Nephron progenitor cell (in vitro differentiated cells): ENCODE results near the gene CEP57L1.
A peak's percentile ranks its signal among the peaks of the same experiment; 100 is the strongest.

Source experiments
- DNase-seq: peaks from one replicate; pipeline ENCODE4 v3.0.0; 2021
- H3K27ac Mint-ChIP-seq: 2 replicates; pipeline ENCODE4 v1.8.0; 2021; ENCODE audit warnings: mild to moderate bottlenecking, moderate library complexity, mixed read lengths
- H3K27me3 Mint-ChIP-seq: 2 replicates; pipeline ENCODE4 v1.8.0; 2021; ENCODE audit warnings: mild to moderate bottlenecking, low read depth, mixed read lengths; ENCODE audit not compliant: poor library complexity
- H3K36me3 Mint-ChIP-seq: 2 replicates; pipeline ENCODE4 v1.8.0; 2021; ENCODE audit warnings: low read depth, mixed read lengths
- H3K4me1 Mint-ChIP-seq: 2 replicates; pipeline ENCODE4 v1.8.0; 2021; ENCODE audit warnings: mixed read lengths
- H3K4me3 Mint-ChIP-seq: 2 replicates; pipeline ENCODE4 v1.8.0; 2021; ENCODE audit warnings: mild to moderate bottlenecking, moderate library complexity, mixed read lengths
- H3K9me3 Mint-ChIP-seq: 2 replicates; pipeline ENCODE4 v1.8.0; 2021; ENCODE audit warnings: mild to moderate bottlenecking, moderate library complexity, mixed read lengths
- TF ChIP-seq, protein P1 (sequence below): fragments of 200-600 bp; sonication (generic); IDR thresholded peaks from 2 replicates; pipeline ENCODE4 v1.5.0; 2021; ENCODE audit warnings: antibody characterized with exemption

CEP57L1 gene

DNA sequence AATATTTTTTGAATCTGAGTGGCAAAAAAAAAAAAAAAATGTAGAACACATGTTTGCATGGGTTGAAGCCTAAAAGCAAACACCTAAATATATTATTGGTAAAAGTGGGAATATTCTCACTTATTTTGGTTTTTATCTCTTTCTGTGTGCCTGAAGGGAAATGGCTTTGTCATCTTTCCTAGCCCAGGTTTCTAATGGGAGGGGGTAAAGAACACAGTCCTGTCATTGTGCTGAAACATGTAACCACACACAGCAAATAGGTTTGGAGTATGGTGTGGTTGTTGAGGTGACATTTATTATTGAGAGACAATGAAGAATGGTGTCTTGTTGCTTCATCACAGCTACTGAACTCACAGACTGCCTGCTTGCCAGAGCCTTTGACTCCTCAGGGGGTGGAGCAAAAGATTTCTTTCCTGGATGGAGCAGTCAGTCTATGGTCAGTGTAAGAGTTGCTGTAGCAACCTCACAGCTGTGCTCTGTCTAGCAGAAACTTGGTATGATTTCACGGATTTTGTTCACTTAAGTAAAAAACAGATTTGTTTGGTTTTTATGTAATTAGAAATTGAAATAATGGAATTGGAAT lies 70.2 kb downstream of the CEP57L1 start:
- H3K4me3 Mint-ChIP-seq: no peak overlapping the region
- H3K27ac Mint-ChIP-seq: no peak overlapping the region
- peaks cover 16% of the 10 kb centered on the region for H3K4me1 Mint-ChIP-seq
- H3K9me3 Mint-ChIP-seq: no peaks in the 10 kb centered on the region
- TF ChIP-seq, protein P1, sequence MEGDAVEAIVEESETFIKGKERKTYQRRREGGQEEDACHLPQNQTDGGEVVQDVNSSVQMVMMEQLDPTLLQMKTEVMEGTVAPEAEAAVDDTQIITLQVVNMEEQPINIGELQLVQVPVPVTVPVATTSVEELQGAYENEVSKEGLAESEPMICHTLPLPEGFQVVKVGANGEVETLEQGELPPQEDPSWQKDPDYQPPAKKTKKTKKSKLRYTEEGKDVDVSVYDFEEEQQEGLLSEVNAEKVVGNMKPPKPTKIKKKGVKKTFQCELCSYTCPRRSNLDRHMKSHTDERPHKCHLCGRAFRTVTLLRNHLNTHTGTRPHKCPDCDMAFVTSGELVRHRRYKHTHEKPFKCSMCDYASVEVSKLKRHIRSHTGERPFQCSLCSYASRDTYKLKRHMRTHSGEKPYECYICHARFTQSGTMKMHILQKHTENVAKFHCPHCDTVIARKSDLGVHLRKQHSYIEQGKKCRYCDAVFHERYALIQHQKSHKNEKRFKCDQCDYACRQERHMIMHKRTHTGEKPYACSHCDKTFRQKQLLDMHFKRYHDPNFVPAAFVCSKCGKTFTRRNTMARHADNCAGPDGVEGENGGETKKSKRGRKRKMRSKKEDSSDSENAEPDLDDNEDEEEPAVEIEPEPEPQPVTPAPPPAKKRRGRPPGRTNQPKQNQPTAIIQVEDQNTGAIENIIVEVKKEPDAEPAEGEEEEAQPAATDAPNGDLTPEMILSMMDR: no peak
- no peaks in the 10 kb centered on the region for H3K27me3 Mint-ChIP-seq
- peak; percentile 5 for DNase-seq
- H3K36me3 Mint-ChIP-seq: no peaks in the 10 kb centered on the region

DNA sequence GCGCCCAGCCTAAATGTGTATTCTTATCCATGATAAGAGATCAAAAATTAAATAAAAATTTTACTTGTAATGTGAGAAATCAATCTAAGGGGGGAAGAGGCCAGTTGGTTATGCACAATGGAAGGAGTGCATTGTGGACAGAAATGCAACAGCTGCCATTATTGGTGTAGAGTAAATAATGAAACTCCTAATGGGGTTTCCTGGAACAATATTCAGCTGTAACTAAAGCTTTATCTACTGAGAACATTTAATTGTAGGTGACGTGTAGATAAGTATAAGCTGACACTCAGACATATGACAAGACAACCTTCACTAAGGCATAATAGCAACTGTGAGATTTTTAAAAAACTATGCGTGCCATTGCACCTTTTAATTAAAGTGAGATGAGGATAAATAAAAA lies 71.4 kb downstream of the CEP57L1 start:
- Mint-ChIP-seq H3K9me3 (no peaks in the 10 kb centered on the region), H3K27ac (no peak overlapping the region), H3K4me1 (peaks cover 7% of the 10 kb centered on the region), H3K4me3 (no peak overlapping the region), H3K36me3 (no peaks in the 10 kb centered on the region), H3K27me3 (no peaks in the 10 kb centered on the region)
- no peak for DNase-seq
- TF ChIP-seq, protein P1: no peak

DNA sequence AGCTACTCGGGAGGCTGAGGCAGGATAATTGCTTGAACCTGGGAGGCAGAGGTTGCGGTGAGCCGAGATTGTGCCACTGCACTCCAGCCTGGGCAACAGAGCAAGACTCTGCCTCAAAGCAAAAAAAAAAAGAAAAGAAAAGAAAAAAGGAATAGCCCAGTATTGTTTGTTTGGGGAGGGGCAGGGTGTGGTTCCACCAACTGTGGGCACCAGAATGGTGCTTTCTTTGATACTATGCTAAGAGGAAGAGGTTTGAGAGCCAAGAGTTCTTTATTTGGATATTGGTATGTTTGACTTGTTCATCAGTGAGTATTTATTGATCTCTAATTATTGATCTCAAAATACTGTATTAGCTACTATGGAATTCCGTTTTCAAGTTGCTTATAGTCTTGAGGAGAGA lies 72.3 kb downstream of the CEP57L1 start:
- Mint-ChIP-seq H3K9me3 (no peaks in the 10 kb centered on the region), H3K4me1 (peaks cover 7% of the 10 kb centered on the region), H3K36me3 (no peaks in the 10 kb centered on the region), H3K27ac (no peak overlapping the region), H3K4me3 (no peak overlapping the region), H3K27me3 (no peaks in the 10 kb centered on the region)
- no peak for DNase-seq
- TF ChIP-seq, protein P1: no peak

DNA sequence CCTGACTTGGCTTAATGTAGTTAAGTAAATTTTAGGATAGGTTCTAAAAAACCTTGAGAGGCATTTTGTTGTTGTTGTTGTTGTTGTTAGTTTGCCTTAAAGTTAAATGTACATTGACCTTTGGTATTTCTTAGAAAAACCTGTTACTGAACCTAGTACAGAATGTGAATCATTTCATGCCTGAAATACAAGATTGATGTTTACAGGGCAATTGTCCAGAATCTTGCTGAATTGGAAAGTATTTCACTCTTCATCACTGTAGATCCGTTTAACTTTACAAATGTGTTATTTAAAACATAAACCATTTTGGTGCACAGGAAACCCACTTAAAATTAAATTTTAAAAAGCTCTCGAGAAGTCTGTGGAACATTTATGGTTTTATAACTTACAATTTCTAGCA lies 75.0 kb downstream of the CEP57L1 start:
- H3K27me3 Mint-ChIP-seq: no peaks in the 10 kb centered on the region
- no peak overlapping the region for H3K4me3 Mint-ChIP-seq
- TF ChIP-seq, protein P1: no peak
- H3K9me3 Mint-ChIP-seq: no peaks in the 10 kb centered on the region
- H3K27ac Mint-ChIP-seq: no peak overlapping the region
- no peaks in the 10 kb centered on the region for H3K36me3 Mint-ChIP-seq
- peaks cover 7% of the 10 kb centered on the region for H3K4me1 Mint-ChIP-seq
- DNase-seq: no peak

DNA sequence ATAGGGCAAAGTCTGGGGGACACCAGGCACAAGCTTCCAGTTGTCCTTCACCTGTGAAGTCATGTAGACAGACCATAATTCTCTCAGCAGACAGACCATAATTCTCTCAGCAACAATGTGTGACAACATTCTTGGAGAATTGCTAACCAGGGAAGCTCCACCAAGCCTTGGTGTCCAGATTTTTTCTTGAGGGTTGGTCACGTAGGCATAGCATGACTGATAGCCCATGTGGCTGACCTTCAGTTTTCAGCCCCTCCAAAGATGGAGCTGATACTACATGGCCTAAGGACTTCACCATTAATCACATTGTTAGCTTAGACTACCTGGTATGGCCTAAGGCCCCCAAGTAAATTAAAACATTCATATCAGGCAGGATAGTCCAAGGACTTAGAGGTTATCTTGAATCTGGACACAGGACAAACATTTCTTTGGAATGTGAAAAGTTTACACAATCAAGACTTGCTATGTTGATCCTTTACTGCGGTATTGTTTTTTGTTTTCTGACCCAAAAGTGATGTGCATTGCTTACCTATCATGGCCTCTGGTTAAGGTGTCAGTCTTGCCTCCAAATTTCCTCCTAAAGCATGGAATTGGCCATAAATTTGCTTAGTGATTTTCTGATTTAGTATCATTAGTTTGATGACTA lies 76.9 kb downstream of the CEP57L1 start:
- Mint-ChIP-seq H3K4me1 (no peaks in the 10 kb centered on the region), H3K4me3 (no peak overlapping the region), H3K27me3 (peaks cover 4% of the 10 kb centered on the region), H3K9me3 (no peaks in the 10 kb centered on the region), H3K36me3 (no peaks in the 10 kb centered on the region), H3K27ac (no peak overlapping the region)
- TF ChIP-seq, protein P1: no peak
- DNase-seq: no peak

DNA sequence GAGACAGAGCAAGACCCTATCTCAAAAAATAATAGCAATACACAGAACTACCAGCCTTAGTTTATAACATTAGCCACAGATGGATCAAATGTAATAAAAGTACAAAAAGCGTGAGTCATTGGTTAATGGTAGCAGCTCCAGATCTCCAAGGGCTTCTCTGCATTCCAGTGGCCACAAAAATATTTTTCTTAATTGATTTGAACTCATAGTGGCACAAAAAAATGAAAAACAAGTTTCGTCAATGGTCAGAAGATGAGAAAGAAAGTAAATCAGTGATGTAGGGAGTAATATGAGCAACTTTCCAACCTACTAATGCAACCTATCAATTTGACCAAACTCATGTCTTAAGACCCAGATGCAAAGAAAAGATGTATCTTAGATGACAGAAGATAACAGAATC lies 79.6 kb downstream of the CEP57L1 start:
- Mint-ChIP-seq H3K4me3 (no peak overlapping the region), H3K27ac (no peak overlapping the region), H3K4me1 (no peaks in the 10 kb centered on the region), H3K27me3 (peaks cover 8% of the 10 kb centered on the region), H3K9me3 (no peaks in the 10 kb centered on the region), H3K36me3 (no peaks in the 10 kb centered on the region)
- no peak for DNase-seq
- TF ChIP-seq, protein P1: no peak
